Keratinocyte (primary cell): ENCODE results near the gene TRIML1.

ENCODE experiments used
- CTCF ChIP-seq, 3 experiments: IDR thresholded peaks in 1 of 3; conservative IDR thresholded peaks in 1 of 3; optimal IDR thresholded peaks in 1 of 3; 2 replicates in 2 of 3; 3 replicates in 1 of 3; pipeline versions ENCODE3 to v1.5.1; 2011; ENCODE audit warnings: low read length in 3 of 3, mild to moderate bottlenecking in 3 of 3, moderate library complexity in 2 of 3, control low read depth in 1 of 3, inconsistent platforms in 1 of 3; ENCODE audit not compliant: insufficient read depth in 2 of 3; ENCODE audit errors: extremely low read depth in 1 of 3
- EZH2 ChIP-seq: IDR thresholded peaks from one replicate; pipeline ENCODE4 v1.6.1; 2012; ENCODE audit warnings: inconsistent platforms, mild to moderate bottlenecking, low read length, moderate library complexity

DNA sequence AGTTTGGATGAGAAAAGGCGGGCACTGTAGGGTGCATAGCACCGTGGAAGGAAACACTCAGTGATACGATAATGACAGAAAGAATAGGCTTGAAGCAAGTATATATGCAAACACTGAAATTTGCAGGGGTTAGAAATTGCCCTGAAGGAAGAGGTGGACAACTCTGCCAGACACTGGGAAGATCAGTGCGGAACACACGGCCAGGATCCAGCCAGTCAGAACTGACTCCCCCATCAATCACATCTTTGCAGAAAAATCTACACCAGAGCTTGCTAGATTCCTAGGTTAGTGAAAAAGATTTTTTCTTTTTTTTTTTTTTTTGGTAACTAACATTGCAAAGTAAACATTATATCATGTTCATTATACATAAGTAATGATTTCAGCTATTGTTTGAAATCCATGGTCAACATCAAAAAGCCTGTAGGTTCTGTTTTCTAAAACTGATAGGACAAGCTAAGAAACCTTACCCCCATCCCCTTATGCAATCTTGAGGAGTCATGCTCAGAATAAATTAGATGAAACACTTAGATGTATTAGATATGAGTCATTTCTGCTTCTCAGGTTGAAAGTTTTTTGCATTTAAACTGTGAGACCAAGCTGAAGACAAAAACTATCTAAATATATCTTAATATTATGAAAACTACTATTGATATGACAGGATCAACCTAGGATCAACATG, 38.9 kb downstream of the TRIML1 start:
- TF ChIP-seq EZH2 (no peak), CTCF (optimal IDR thresholded peaks at IDR 0.05 in 1 of 3, IDR thresholded peaks at IDR 0.05 in 1 of 3, conservative IDR thresholded peaks at IDR 0.05 in 1 of 3; ENCODE audit: extremely low read depth in 1 of 3, insufficient read depth in 2 of 3, low read length in 3 of 3) (no peak)
